Measurements from ENCODE around the gene UBE4B. TPM values are rescaled to one million over a fixed set of nuclear protein-coding genes. Genes with fewer than 3 reads are reported as not detected.

The UBE4B gene
- total and polyA plus RNA-seq, 4 donors: 7.5 to 25.5 (median 16.6) TPM

GRCh38 chr1:10185759-10186158 lies 153.0 kb downstream of the UBE4B start:
- Histone ChIP-seq H3K27me3 (ENCODE audit: control insufficient read depth in 4 of 4, insufficient read depth in 4 of 4, low read length in 3 of 4) (no peaks in the 10 kb centered on the region), H3K9me3 (ENCODE audit: control insufficient read depth in 4 of 4, low read length in 3 of 4) (no peaks in the 10 kb centered on the region), H3K4me3 (ENCODE audit: low read depth in 1 of 3, low read length in 3 of 3) (no peak overlapping the region), H3K27ac (ENCODE audit: low read depth in 1 of 2, low read length in 2 of 2) (no peak overlapping the region), H3K36me3 (ENCODE audit: control insufficient read depth in 4 of 4, insufficient read depth in 3 of 4, low read depth in 1 of 4, low read length in 3 of 4) (peaks cover 0 to 3% (median 2%) of the 10 kb centered on the region in 4 donors), H3K9ac (ENCODE audit: low read depth in 1 of 2, low read length in 2 of 2) (no peak overlapping the region), H3K4me1 (ENCODE audit: control insufficient read depth in 4 of 4, insufficient read depth in 4 of 4, low read length in 3 of 4) (no peaks in the 10 kb centered on the region)
- no peak for DNase-seq (ENCODE audit: low spot score)
- 90% methylated on average over 2 of the region's 2 CpGs for WGBS
- TF ChIP-seq, protein P1, sequence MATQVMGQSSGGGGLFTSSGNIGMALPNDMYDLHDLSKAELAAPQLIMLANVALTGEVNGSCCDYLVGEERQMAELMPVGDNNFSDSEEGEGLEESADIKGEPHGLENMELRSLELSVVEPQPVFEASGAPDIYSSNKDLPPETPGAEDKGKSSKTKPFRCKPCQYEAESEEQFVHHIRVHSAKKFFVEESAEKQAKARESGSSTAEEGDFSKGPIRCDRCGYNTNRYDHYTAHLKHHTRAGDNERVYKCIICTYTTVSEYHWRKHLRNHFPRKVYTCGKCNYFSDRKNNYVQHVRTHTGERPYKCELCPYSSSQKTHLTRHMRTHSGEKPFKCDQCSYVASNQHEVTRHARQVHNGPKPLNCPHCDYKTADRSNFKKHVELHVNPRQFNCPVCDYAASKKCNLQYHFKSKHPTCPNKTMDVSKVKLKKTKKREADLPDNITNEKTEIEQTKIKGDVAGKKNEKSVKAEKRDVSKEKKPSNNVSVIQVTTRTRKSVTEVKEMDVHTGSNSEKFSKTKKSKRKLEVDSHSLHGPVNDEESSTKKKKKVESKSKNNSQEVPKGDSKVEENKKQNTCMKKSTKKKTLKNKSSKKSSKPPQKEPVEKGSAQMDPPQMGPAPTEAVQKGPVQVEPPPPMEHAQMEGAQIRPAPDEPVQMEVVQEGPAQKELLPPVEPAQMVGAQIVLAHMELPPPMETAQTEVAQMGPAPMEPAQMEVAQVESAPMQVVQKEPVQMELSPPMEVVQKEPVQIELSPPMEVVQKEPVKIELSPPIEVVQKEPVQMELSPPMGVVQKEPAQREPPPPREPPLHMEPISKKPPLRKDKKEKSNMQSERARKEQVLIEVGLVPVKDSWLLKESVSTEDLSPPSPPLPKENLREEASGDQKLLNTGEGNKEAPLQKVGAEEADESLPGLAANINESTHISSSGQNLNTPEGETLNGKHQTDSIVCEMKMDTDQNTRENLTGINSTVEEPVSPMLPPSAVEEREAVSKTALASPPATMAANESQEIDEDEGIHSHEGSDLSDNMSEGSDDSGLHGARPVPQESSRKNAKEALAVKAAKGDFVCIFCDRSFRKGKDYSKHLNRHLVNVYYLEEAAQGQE (IDR thresholded peaks at IDR 0.05): no peak
- TF ChIP-seq YY1 (IDR thresholded peaks at IDR 0.05): no peak
- TF ChIP-seq RAD21 (IDR thresholded peaks at IDR 0.05): no peak
- no peak for TF ChIP-seq MAX (IDR thresholded peaks at IDR 0.05)
- TF ChIP-seq JUND (IDR thresholded peaks at IDR 0.05): no peak
- TF ChIP-seq NR2F2 (IDR thresholded peaks at IDR 0.05): no peak
- no peak for TF ChIP-seq HNF4G (IDR thresholded peaks at IDR 0.05)
- TF ChIP-seq FOXA1 (IDR thresholded peaks at IDR 0.05): no peak
- TF ChIP-seq TAF1 (conservative IDR thresholded peaks at IDR 0.05): no peak
- TF ChIP-seq FOXA2 (IDR thresholded peaks at IDR 0.05): no peak
- no peak for TF ChIP-seq RXRA (IDR thresholded peaks at IDR 0.05)
- TF ChIP-seq, protein P2, sequence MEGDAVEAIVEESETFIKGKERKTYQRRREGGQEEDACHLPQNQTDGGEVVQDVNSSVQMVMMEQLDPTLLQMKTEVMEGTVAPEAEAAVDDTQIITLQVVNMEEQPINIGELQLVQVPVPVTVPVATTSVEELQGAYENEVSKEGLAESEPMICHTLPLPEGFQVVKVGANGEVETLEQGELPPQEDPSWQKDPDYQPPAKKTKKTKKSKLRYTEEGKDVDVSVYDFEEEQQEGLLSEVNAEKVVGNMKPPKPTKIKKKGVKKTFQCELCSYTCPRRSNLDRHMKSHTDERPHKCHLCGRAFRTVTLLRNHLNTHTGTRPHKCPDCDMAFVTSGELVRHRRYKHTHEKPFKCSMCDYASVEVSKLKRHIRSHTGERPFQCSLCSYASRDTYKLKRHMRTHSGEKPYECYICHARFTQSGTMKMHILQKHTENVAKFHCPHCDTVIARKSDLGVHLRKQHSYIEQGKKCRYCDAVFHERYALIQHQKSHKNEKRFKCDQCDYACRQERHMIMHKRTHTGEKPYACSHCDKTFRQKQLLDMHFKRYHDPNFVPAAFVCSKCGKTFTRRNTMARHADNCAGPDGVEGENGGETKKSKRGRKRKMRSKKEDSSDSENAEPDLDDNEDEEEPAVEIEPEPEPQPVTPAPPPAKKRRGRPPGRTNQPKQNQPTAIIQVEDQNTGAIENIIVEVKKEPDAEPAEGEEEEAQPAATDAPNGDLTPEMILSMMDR (IDR thresholded peaks at IDR 0.05; ENCODE audit: low read depth, low read length, missing input control): no peak

- Histone ChIP-seq H3K9ac (ENCODE audit: low read depth in 1 of 2, low read length in 2 of 2) (no peak overlapping the region), H3K4me1 (ENCODE audit: control insufficient read depth in 4 of 4, insufficient read depth in 4 of 4, low read length in 3 of 4) (no peaks in the 10 kb centered on the region), H3K36me3 (ENCODE audit: control insufficient read depth in 4 of 4, insufficient read depth in 3 of 4, low read depth in 1 of 4, low read length in 3 of 4) (no peaks in the 10 kb centered on the region), H3K27me3 (ENCODE audit: control insufficient read depth in 4 of 4, insufficient read depth in 4 of 4, low read length in 3 of 4) (no peaks in the 10 kb centered on the region), H3K4me3 (ENCODE audit: low read depth in 1 of 3, low read length in 3 of 3) (no peak overlapping the region), H3K27ac (ENCODE audit: low read depth in 1 of 2, low read length in 2 of 2) (no peak overlapping the region), H3K9me3 (ENCODE audit: control insufficient read depth in 4 of 4, low read length in 3 of 4) (no peaks in the 10 kb centered on the region)
- no peak for DNase-seq (ENCODE audit: low spot score)
- no peak for TF ChIP-seq ATF3 (IDR thresholded peaks at IDR 0.05)
- 88% methylated on average over 12 of the region's 12 CpGs for WGBS
Observed at GRCh38 chr1:10186331-10187025, 153.7 kb downstream of the UBE4B start.

DNA sequence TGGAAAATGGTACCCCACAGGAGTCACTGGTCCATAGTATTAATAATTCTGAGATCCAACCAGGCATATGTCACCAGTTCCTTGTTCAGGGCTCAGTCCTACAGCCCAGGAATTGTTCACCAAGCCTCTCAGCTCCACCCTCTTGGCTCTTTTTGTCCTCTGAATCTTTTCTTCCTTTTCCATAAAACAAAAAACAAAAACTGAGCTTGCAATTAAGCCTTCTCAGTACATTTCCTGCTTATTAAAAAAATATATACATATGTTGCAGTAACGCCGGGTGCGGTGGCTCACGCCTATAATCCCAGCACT lies 154.2 kb downstream of the UBE4B start:
- H3K4me1 ChIP-seq (ENCODE audit: control insufficient read depth in 4 of 4, insufficient read depth in 4 of 4, low read length in 3 of 4): no peaks in the 10 kb centered on the region
- DNase-seq (ENCODE audit: low spot score): no peak
- no peaks in the 10 kb centered on the region for H3K27me3 ChIP-seq (ENCODE audit: control insufficient read depth in 4 of 4, insufficient read depth in 4 of 4, low read length in 3 of 4)
- no peaks in the 10 kb centered on the region for H3K36me3 ChIP-seq (ENCODE audit: control insufficient read depth in 4 of 4, insufficient read depth in 3 of 4, low read depth in 1 of 4, low read length in 3 of 4)
- no peaks in the 10 kb centered on the region for H3K9me3 ChIP-seq (ENCODE audit: control insufficient read depth in 4 of 4, low read length in 3 of 4)
- no peak overlapping the region for H3K4me3 ChIP-seq (ENCODE audit: low read depth in 1 of 3, low read length in 3 of 3)
- 97% methylated on average over 4 of the region's 4 CpGs for whole genome bisulfite sequencing
- H3K27ac ChIP-seq (ENCODE audit: low read depth in 1 of 2, low read length in 2 of 2): no peak overlapping the region
- H3K9ac ChIP-seq (ENCODE audit: low read depth in 1 of 2, low read length in 2 of 2): no peak overlapping the region
- TF ChIP-seq ZBTB33 (IDR thresholded peaks at IDR 0.05): no peak
- TF ChIP-seq GABPA (IDR thresholded peaks at IDR 0.05 in 1 of 2, conservative IDR thresholded peaks at IDR 0.05 in 1 of 2): no peak
- TF ChIP-seq SP1 (IDR thresholded peaks at IDR 0.05): no peak
- no peak for TF ChIP-seq YY1 (IDR thresholded peaks at IDR 0.05)
- TF ChIP-seq MAX (IDR thresholded peaks at IDR 0.05): no peak
- TF ChIP-seq HNF4G (IDR thresholded peaks at IDR 0.05): no peak
- TF ChIP-seq EGR1 (IDR thresholded peaks at IDR 0.05; ENCODE audit: low read depth in 2 of 2): no peak
- no peak for TF ChIP-seq TAF1 (conservative IDR thresholded peaks at IDR 0.05)
- TF ChIP-seq FOXA2 (IDR thresholded peaks at IDR 0.05): no peak
- TF ChIP-seq JUND (IDR thresholded peaks at IDR 0.05): no peak
- TF ChIP-seq RXRA (IDR thresholded peaks at IDR 0.05): no peak
